Measurements from ENCODE around the gene SYPL1. TPM values are rescaled to one million over a fixed set of nuclear protein-coding genes. Genes with fewer than 3 reads are reported as not detected.

The SYPL1 gene
- total RNA-seq, 1 experiment from 2014 or later = 39.2 TPM

DNA sequence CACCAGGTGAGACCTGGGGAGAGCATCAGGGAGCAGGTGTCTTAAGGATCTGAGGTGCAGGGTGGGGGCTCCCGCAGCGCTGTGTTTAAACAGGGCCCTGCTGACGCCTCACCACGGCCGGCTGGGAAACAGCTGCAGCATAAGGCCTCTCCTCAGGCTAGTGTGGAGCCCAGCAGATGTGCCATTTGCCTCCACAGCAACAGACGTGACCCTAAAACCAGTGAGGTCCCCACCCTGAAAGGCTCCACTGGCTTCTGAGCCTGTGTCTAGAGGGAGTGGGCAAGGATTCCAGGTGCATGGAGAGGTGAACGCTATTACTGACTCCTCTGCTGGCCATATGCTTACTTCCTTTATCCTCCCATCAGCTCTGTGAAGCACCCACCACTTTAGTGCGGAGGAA is 47.8 kb downstream of the SYPL1 start:
- H2AK5ac ChIP-seq (ENCODE audit: insufficient read length, low read length) = no peak overlapping the region
- no CpG with 5 or more reads among the region's 8 CpGs for WGBS (ENCODE audit: extremely low coverage, insufficient read length, low lambda C conversion rate)
- H3K9me3 ChIP-seq (ENCODE audit: control insufficient read depth, low read depth, low read length) = no peaks in the 10 kb centered on the region
- H3K23me2 ChIP-seq (ENCODE audit: insufficient read length, low read depth, low read length, poor library complexity, severe bottlenecking) = no peaks in the 10 kb centered on the region
- Mint-ChIP-seq H3K27ac (peak overlapping the region in 1 of 3 experiments; percentile 17; a peak in 1 of 7 replicates), H3K4me3 (no peak overlapping the region), H3K9me3 (peaks cover 6 to 7% of the 10 kb centered on the region in 2 experiments; a peak in 4 of 5 replicates), H3K4me1 (peaks cover 15 to 22% of the 10 kb centered on the region in 2 experiments), H3K36me3 (ENCODE audit: insufficient read depth in 1 of 3, low read depth in 3 of 3) (peaks cover 0 to 7% (median 0%) of the 10 kb centered on the region in 3 experiments; a peak in 4 of 7 replicates), H3K27me3 (ENCODE audit: low read depth) (no peaks in the 10 kb centered on the region)
- no peaks in the 10 kb centered on the region for H3K27me3 ChIP-seq (ENCODE audit: insufficient read depth, low read length)
- no peak overlapping the region for H2BK15ac ChIP-seq (ENCODE audit: low read depth, low read length)
- H4K8ac ChIP-seq (replicated peaks; ENCODE audit: insufficient read length, low read depth, low read length) = no peak overlapping the region
- no peak overlapping the region for H3K4me2 ChIP-seq (ENCODE audit: insufficient read depth, insufficient read length, low read length)
- H3K4me1 ChIP-seq (ENCODE audit: insufficient read depth, low read length) = no peaks in the 10 kb centered on the region
- TF ChIP-seq, protein P1, sequence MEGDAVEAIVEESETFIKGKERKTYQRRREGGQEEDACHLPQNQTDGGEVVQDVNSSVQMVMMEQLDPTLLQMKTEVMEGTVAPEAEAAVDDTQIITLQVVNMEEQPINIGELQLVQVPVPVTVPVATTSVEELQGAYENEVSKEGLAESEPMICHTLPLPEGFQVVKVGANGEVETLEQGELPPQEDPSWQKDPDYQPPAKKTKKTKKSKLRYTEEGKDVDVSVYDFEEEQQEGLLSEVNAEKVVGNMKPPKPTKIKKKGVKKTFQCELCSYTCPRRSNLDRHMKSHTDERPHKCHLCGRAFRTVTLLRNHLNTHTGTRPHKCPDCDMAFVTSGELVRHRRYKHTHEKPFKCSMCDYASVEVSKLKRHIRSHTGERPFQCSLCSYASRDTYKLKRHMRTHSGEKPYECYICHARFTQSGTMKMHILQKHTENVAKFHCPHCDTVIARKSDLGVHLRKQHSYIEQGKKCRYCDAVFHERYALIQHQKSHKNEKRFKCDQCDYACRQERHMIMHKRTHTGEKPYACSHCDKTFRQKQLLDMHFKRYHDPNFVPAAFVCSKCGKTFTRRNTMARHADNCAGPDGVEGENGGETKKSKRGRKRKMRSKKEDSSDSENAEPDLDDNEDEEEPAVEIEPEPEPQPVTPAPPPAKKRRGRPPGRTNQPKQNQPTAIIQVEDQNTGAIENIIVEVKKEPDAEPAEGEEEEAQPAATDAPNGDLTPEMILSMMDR (conservative IDR thresholded peaks at IDR 0.05) = no peak
- no peak overlapping the region for H2BK120ac ChIP-seq (ENCODE audit: low read depth, low read length, poor library complexity, severe bottlenecking)
- H3K27ac ChIP-seq (ENCODE audit: insufficient read length, low read depth, low read length) = no peak overlapping the region
- no peak overlapping the region for H3K9ac ChIP-seq (ENCODE audit: extremely low read depth, insufficient read length, low read length)
- no peak overlapping the region for H3K14ac ChIP-seq (ENCODE audit: insufficient read depth, low read length)
- H3T11ph ChIP-seq (ENCODE audit: low read length) = no peak overlapping the region
- DNase-seq = no peak
- no peak overlapping the region for H3K18ac ChIP-seq (ENCODE audit: insufficient read length, low read depth, low read length)
- H4K20me1 ChIP-seq (ENCODE audit: control insufficient read depth, insufficient read depth, insufficient read length) = no peaks in the 10 kb centered on the region
- no peaks in the 10 kb centered on the region for H3K79me2 ChIP-seq (ENCODE audit: insufficient read depth, low read length)
- H4K91ac ChIP-seq (ENCODE audit: insufficient read length, low read depth, low read length) = no peak overlapping the region
- H2AFZ ChIP-seq (ENCODE audit: low read length) = no peak overlapping the region
- H2BK20ac ChIP-seq (ENCODE audit: low read depth, low read length, poor library complexity, severe bottlenecking) = no peak overlapping the region
- no peak overlapping the region for H2BK5ac ChIP-seq (ENCODE audit: insufficient read length, low read length)
- no peak overlapping the region for H3K4ac ChIP-seq (ENCODE audit: low read depth, low read length)
- H2BK12ac ChIP-seq (ENCODE audit: insufficient read length, low read depth, low read length) = no peak overlapping the region
- H4K5ac ChIP-seq (ENCODE audit: insufficient read length, low read depth, low read length) = no peak overlapping the region
- H3K23ac ChIP-seq (ENCODE audit: insufficient read length, low read depth, low read length) = no peak overlapping the region
- H3K79me1 ChIP-seq (ENCODE audit: insufficient read depth, low read depth, low read length, poor library complexity, severe bottlenecking) = no peaks in the 10 kb centered on the region
- H3K56ac ChIP-seq (ENCODE audit: insufficient read length, low read depth, low read length) = no peak overlapping the region

Measured in H9 (cell line).